Measurements from ENCODE around the gene CAPN15.

The CAPN15 gene

DNA sequence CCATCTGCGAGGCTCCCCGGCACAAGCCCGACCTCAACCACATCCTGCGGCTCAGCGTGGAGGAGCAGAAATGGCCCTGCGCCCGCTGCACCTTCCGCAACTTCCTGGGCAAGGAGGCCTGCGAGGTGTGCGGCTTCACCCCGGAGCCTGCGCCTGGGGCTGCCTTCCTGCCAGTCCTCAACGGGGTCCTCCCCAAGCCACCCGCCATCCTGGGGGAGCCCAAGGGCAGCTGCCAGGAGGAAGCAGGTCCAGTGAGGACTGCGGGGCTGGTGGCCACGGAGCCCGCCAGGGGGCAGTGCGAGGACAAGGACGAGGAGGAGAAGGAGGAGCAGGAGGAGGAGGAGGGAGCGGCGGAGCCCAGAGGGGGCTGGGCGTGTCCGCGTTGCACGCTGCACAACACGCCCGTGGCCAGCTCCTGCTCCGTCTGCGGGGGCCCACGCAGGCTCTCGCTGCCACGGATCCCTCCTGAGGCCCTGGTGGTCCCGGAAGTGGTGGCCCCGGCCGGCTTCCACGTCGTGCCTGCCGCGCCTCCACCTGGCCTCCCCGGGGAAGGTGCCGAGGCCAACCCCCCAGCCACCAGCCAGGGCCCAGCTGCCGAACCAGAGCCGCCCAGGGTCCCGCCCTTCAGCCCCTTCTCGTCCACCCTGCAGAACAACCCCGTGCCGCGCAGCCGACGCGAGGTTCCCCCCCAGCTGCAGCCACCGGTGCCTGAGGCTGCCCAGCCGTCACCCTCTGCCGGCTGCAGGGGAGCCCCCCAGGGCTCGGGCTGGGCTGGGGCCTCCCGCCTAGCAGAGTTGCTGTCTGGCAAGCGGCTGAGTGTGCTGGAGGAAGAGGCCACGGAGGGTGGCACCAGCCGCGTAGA is 19.6 kb downstream of the CAPN15 start:
- TF ChIP-seq CTCF (IDR thresholded peaks at IDR 0.05; ENCODE audit: low read depth, low read length) = peak; percentile 46
- DNase-seq (ENCODE audit: low read depth, low spot score) = no peak
- in situ Hi-C loops (cut with HindIII; ENCODE audit: low sequenced_read_pairs) = no loop called here
- no peak overlapping the region for H3K4me3 ChIP-seq (ENCODE audit: low read depth, low read length)

DNA sequence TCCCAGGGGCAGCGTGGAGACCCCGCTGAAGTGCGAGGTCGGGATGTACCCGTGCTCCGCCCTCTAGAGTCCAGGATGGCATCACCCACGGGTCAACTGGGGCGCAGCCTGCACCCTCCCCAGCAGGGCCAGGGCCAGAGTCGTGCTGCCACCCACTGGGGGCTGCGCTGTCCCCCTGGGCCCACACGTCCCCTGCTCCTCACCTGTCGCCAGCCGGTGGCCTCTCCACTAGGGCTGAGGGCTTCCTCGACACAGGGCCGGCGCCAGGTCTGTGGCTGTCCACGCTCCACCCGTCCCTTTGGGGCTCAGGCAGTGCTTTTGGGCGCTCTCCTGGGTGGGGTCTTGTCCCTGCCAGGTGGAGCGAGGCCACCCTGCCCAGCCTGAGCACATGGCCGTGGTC is 21.1 kb downstream of the CAPN15 start:
- TF ChIP-seq CTCF (IDR thresholded peaks at IDR 0.05; ENCODE audit: low read depth, low read length) = no peak
- DNase-seq (ENCODE audit: low read depth, low spot score) = no peak
- H3K4me3 ChIP-seq (ENCODE audit: low read depth, low read length) = no peak overlapping the region
- in situ Hi-C loops (cut with HindIII; ENCODE audit: low sequenced_read_pairs) = no loop called here

DNA sequence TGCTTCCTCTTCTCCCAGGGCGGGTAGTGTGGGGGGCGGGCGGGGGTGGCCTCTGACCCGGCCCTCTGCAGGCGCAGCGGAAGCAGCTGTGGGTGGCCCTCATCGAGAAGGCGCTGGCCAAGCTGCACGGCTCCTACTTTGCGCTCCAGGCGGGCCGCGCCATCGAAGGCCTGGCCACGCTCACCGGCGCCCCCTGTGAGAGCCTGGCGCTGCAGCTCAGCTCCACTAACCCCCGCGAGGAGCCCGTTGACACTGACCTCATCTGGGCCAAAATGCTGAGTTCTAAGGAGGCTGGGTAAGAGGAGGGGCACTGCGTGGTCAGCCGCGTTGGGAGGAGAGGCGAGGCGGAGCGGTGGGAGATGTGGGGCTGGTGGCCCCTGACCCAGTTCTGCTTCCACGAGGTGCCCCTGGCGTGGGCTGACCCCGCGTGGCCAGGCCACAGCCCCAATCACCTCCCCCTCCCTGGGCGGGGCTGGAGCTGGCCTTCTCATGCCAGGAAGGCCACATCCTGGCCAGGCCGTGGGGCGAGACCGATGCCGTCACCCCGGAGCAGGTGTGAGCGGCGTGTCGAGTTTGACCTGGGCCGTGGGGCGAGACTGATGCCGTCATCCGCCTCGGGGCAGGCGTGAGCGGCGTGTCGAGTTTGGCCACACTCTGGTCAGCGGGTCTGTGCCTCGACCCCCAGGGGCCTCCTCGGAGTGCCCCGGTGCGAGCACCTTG is 22.2 kb downstream of the CAPN15 start:
- no peak overlapping the region for H3K4me3 ChIP-seq (ENCODE audit: low read depth, low read length)
- in situ Hi-C loops (cut with HindIII; ENCODE audit: low sequenced_read_pairs) = no loop called here
- peak; percentile 29 for TF ChIP-seq CTCF (IDR thresholded peaks at IDR 0.05; ENCODE audit: low read depth, low read length)
- no peak for DNase-seq (ENCODE audit: low read depth, low spot score)

DNA sequence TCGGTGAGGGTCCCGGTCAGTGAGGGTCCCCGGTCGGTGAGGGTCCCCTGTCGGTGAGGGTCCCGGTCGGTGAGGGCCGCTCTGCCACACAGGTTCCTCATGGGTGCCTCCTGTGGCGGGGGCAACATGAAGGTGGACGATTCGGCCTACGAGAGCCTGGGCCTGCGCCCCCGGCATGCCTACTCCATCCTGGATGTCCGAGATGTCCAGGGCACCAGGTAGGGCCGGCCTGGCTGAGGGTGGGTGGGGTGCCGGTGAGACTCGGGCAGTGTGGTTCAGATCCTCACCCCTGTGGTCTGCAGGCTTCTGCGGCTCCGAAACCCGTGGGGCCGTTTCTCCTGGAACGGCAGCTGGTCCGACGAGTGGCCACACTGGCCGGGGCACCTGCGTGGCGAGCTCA is 23.7 kb downstream of the CAPN15 start:
- in situ Hi-C loops (cut with HindIII; ENCODE audit: low sequenced_read_pairs) = no loop called here
- DNase-seq (ENCODE audit: low read depth, low spot score) = no peak
- no peak overlapping the region for H3K4me3 ChIP-seq (ENCODE audit: low read depth, low read length)
- no peak for TF ChIP-seq CTCF (IDR thresholded peaks at IDR 0.05; ENCODE audit: low read depth, low read length)

- DNase-seq (ENCODE audit: low read depth, low spot score) = no peak
Observed at GRCh38 chr16:552171-552570, 24.7 kb downstream of the CAPN15 start.

More at GRCh38 chr16:552171-552570, 24.7 kb downstream of the CAPN15 start:
- no peak overlapping the region for H3K4me3 ChIP-seq (ENCODE audit: low read depth, low read length)
- no peak for TF ChIP-seq CTCF (IDR thresholded peaks at IDR 0.05; ENCODE audit: low read depth, low read length)
- in situ Hi-C loops (cut with HindIII; ENCODE audit: low sequenced_read_pairs) = no loop called here
